ENCODE measurements around the gene SMOC1.

DNA sequence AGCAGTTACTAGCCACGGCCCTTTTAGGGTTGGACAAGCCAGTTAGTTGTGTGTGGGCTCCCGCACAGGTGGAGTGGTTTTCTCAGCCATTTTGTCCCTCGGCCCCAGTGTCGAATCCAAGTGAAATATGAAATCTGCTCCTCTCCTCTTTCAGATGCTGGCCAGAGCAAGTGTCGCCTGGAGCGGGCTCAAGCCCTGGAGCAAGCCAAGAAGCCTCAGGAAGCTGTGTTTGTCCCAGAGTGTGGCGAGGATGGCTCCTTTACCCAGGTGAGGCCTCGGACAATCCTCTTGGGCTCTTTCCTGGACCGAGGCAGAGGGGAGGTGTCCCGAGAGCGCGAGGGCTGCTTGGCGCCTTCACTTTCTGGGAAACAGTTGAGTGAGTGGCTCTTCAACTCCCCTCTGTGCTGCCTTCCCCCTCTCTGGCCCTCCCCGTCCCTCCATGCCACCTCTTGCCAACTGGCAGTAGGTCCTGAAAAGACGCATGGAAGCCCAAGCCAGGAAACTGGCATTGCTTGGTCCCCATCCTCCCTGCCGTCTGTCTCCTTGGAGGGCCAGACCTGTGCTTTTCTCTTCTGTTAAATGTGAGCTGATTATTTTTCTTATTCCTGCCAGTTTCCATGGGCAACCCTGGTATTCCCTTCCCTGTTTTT, 74.2 kb downstream of the SMOC1 start:
- TF ChIP-seq SIN3A (IDR thresholded peaks at IDR 0.05; ENCODE audit: borderline replicate concordance, insufficient read depth, low read length) (no peak), TAF1 (IDR thresholded peaks at IDR 0.05; ENCODE audit: borderline replicate concordance, insufficient read depth, low read length) (no peak), POLR2AphosphoS5 (IDR thresholded peaks at IDR 0.05; ENCODE audit: low read depth, low read length) (no peak), FOXP2 (optimal IDR thresholded peaks at IDR 0.05; ENCODE audit: borderline replicate concordance, extremely low read depth, extremely low read length, insufficient read depth) (no peak)
- TF ChIP-seq, protein P1, sequence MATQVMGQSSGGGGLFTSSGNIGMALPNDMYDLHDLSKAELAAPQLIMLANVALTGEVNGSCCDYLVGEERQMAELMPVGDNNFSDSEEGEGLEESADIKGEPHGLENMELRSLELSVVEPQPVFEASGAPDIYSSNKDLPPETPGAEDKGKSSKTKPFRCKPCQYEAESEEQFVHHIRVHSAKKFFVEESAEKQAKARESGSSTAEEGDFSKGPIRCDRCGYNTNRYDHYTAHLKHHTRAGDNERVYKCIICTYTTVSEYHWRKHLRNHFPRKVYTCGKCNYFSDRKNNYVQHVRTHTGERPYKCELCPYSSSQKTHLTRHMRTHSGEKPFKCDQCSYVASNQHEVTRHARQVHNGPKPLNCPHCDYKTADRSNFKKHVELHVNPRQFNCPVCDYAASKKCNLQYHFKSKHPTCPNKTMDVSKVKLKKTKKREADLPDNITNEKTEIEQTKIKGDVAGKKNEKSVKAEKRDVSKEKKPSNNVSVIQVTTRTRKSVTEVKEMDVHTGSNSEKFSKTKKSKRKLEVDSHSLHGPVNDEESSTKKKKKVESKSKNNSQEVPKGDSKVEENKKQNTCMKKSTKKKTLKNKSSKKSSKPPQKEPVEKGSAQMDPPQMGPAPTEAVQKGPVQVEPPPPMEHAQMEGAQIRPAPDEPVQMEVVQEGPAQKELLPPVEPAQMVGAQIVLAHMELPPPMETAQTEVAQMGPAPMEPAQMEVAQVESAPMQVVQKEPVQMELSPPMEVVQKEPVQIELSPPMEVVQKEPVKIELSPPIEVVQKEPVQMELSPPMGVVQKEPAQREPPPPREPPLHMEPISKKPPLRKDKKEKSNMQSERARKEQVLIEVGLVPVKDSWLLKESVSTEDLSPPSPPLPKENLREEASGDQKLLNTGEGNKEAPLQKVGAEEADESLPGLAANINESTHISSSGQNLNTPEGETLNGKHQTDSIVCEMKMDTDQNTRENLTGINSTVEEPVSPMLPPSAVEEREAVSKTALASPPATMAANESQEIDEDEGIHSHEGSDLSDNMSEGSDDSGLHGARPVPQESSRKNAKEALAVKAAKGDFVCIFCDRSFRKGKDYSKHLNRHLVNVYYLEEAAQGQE (IDR thresholded peaks at IDR 0.05; ENCODE audit: insufficient read depth in 1 of 2, low read depth in 2 of 2, low read length in 2 of 2): no peak

All from PFSK-1 (cell line).